GM23338 (cell line): Measurements from ENCODE around the gene HSPBAP1. TPM values are rescaled to one million over a fixed set of nuclear protein-coding genes. Genes with fewer than 3 reads are reported as not detected.

ENCODE experiments used
- ATAC-seq: fragments of 200-7000 bp; cut with Tn5 transposase; 3 replicates; pipeline ENCODE4 v1.9.1; 2020
- DNase-seq: peaks from one replicate; pipeline ENCODE4 v3.0.0-alpha.2; 2015; ENCODE audit warnings: low spot score
- H2AFZ ChIP-seq: fragments of 200-600 bp; sonication (generic); 2 replicates; pipeline ENCODE4 v1.8.0; 2016; ENCODE audit warnings: antibody characterized with exemption, mild to moderate bottlenecking, moderate library complexity
- H3F3A ChIP-seq: fragments of 200-600 bp; sonication (generic); replicated peaks from 2 replicates; pipeline ENCODE4 v1.8.0; 2017; ENCODE audit warnings: antibody characterized with exemption, mixed run types, low read depth
- H3K27ac ChIP-seq: fragments of 200-600 bp; sonication (generic); 2 replicates; pipeline ENCODE4 v1.6.1; 2016; ENCODE audit warnings: low read depth
- H3K27me3 ChIP-seq: fragments of 200-600 bp; sonication (generic); 2 replicates; pipeline ENCODE4 v1.8.0; 2016; ENCODE audit warnings: mild to moderate bottlenecking, mixed run types, moderate library complexity; ENCODE audit not compliant: insufficient read depth
- H3K36me3 ChIP-seq: fragments of 200-600 bp; sonication (generic); 2 replicates; pipeline ENCODE4 v1.8.0; 2016; ENCODE audit warnings: mild to moderate bottlenecking; ENCODE audit not compliant: insufficient read depth
- H3K4me1 ChIP-seq: fragments of 200-600 bp; sonication (generic); 2 replicates; pipeline ENCODE4 v1.8.0; 2016; ENCODE audit warnings: mild to moderate bottlenecking, moderate library complexity; ENCODE audit not compliant: insufficient read depth
- H3K4me2 ChIP-seq: fragments of 200-600 bp; sonication (generic); 2 replicates; pipeline ENCODE4 v1.7.1; 2017; ENCODE audit warnings: mixed run types
- H3K4me3 ChIP-seq: fragments of 200-600 bp; sonication (generic); 2 replicates; pipeline ENCODE4 v1.6.1; 2016; ENCODE audit warnings: mixed run types
- H3K79me2 ChIP-seq: fragments of 200-600 bp; sonication (generic); replicated peaks from 2 replicates; pipeline ENCODE4 v1.8.0; 2017; ENCODE audit warnings: mild to moderate bottlenecking; ENCODE audit not compliant: insufficient read depth
- H3K9me2 ChIP-seq: fragments of 200-600 bp; sonication (generic); 2 replicates; pipeline ENCODE4 v1.8.0; 2017; ENCODE audit not compliant: insufficient read depth
- H4K20me1 ChIP-seq: fragments of 200-600 bp; sonication (generic); replicated peaks from 2 replicates; pipeline ENCODE4 v1.8.0; 2017; ENCODE audit warnings: mild to moderate bottlenecking; ENCODE audit not compliant: insufficient read depth
- H3K27ac Mint-ChIP-seq: 2 replicates; pipeline ENCODE4 v1.8.0; 2020; ENCODE audit warnings: inconsistent platforms, mild to moderate bottlenecking, moderate library complexity, mixed read lengths
- H3K27me3 Mint-ChIP-seq: 3 replicates; pipeline ENCODE4 v1.8.0; 2022; ENCODE audit warnings: low read depth, mild to moderate bottlenecking, moderate library complexity, mixed read lengths, inconsistent platforms; ENCODE audit not compliant: insufficient read depth, poor library complexity
- H3K36me3 Mint-ChIP-seq: 3 replicates; pipeline ENCODE4 v1.8.0; 2021; ENCODE audit warnings: low read depth, mild to moderate bottlenecking, inconsistent platforms, moderate library complexity, mixed read lengths
- H3K4me1 Mint-ChIP-seq: 3 replicates; pipeline ENCODE4 v1.8.0; 2020; ENCODE audit warnings: mild to moderate bottlenecking, inconsistent platforms, mixed read lengths
- H3K4me3 Mint-ChIP-seq: 3 replicates; pipeline ENCODE4 v1.8.0; 2021; ENCODE audit warnings: moderate library complexity, mild to moderate bottlenecking, inconsistent platforms, mixed read lengths
- H3K9me3 Mint-ChIP-seq: 3 replicates; pipeline ENCODE4 v1.8.0; 2020; ENCODE audit warnings: moderate library complexity, mild to moderate bottlenecking, inconsistent platforms, mixed read lengths
- CREB1 ChIP-seq: fragments of 250-450 bp; sonication (Bioruptor Pico); IDR thresholded peaks from 2 replicates; pipeline ENCODE4 v1.5.0; 2020; ENCODE audit warnings: low read depth, mild to moderate bottlenecking, moderate library complexity
- EZH2 ChIP-seq: fragments of 200-600 bp; sonication (generic); IDR thresholded peaks from one replicate; pipeline ENCODE4 v1.8.0; 2017; ENCODE audit warnings: antibody characterized with exemption, mild to moderate bottlenecking, low read depth; ENCODE audit not compliant: unreplicated experiment
- EZH2phosphoT487 ChIP-seq: fragments of 200-600 bp; sonication (generic); IDR thresholded peaks from one replicate; pipeline ENCODE4 v1.8.1; 2018; ENCODE audit warnings: antibody characterized with exemption; ENCODE audit not compliant: unreplicated experiment
- JUNB ChIP-seq: IDR thresholded peaks from one replicate; pipeline ENCODE4 v1.6.1; 2016; ENCODE audit warnings: antibody characterized with exemption; ENCODE audit not compliant: unreplicated experiment
- NANOG ChIP-seq: IDR thresholded peaks from 2 replicates; pipeline ENCODE4 v1.6.1; 2016; ENCODE audit warnings: antibody characterized with exemption, borderline replicate concordance
- POLR2AphosphoS5 ChIP-seq: IDR thresholded peaks from 2 replicates; pipeline ENCODE4 v1.6.1; 2016; ENCODE audit warnings: antibody characterized with exemption, low read depth
- STAT1 ChIP-seq: IDR thresholded peaks from one replicate; pipeline ENCODE4 v1.6.1; 2016; ENCODE audit warnings: antibody characterized with exemption; ENCODE audit not compliant: unreplicated experiment
- ZNF114 ChIP-seq: fragments of 250-450 bp; sonication (Bioruptor Pico); IDR thresholded peaks from 2 replicates; pipeline ENCODE4 v1.5.0; 2020; ENCODE audit warnings: mild to moderate bottlenecking, moderate library complexity
- ZNF331 ChIP-seq: fragments of 250-450 bp; sonication (Bioruptor Pico); IDR thresholded peaks from 2 replicates; pipeline ENCODE4 v1.5.0; 2020; ENCODE audit warnings: low read depth, mild to moderate bottlenecking, moderate library complexity
- polyA plus RNA-seq: library from polyadenylated mRNA; unstranded; fragments of >200 nt; fragmentation: Nextera tagmentation; extraction: Ambion mirVana; gene quantifications from 2 replicates; pipeline ENCODE4 v1.2.1, GENCODE V29; 2016
- total RNA-seq: library from RNA; depleted of rRNA; stranded (reverse); fragments of >200 nt; shearing (Covaris generic); gene quantifications from 2 replicates; pipeline ENCODE4 v1.2.3, GENCODE V29; 2014
- TF ChIP-seq, protein P1 (sequence below), 2 experiments: fragments of 200-600 bp in 1 of 2; sonication (generic) in 1 of 2; conservative IDR thresholded peaks; 2 replicates each; pipeline versions ENCODE4 v1.5.1 to v1.6.1; 2016 to 2017; ENCODE audit warnings: antibody characterized with exemption in 2 of 2, low read depth in 2 of 2, mild to moderate bottlenecking in 2 of 2, moderate library complexity in 1 of 2
- TF ChIP-seq, protein P2 (sequence below): IDR thresholded peaks from 2 replicates; pipeline ENCODE4 v1.6.1; 2016; ENCODE audit warnings: antibody characterized with exemption
- TF ChIP-seq, protein P3 (sequence below): fragments of 250-450 bp; sonication (Bioruptor Pico); IDR thresholded peaks from 2 replicates; pipeline ENCODE4 v1.5.0; 2020; ENCODE audit warnings: mild to moderate bottlenecking, moderate library complexity
- TF ChIP-seq, protein P4 (sequence below): IDR thresholded peaks from one replicate; pipeline ENCODE4 v1.6.1; 2018; ENCODE audit warnings: antibody characterized with exemption; ENCODE audit not compliant: unreplicated experiment

HSPBAP1 gene
- total and polyA plus RNA-seq, 2 experiments from 2014 or later = 8.0 to 11.7 TPM

DNA sequence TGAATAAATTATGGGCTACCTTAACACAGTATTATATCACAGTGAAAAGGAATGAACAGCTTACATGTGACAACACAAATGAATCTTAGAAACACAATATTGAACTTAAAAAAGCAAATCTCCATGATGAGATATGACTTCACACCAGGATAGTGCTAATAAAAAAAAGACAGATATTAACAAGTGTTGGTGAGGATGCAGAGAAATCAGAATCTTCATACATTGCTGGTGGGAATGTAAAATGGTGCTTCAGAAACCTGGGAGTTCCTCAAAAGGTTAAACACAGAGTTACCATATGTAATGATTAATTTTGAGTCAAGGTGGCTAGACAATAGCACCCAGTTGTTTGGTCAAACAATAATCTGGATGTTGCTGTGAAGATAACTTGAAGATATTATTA, 51.4 kb downstream of the HSPBAP1 start:
- ATAC-seq (no peak), DNase-seq (no peak)
- no peak for TF ChIP-seq NANOG
- no peak for TF ChIP-seq POLR2AphosphoS5
- no peak for TF ChIP-seq ZNF114
- TF ChIP-seq, protein P1, sequence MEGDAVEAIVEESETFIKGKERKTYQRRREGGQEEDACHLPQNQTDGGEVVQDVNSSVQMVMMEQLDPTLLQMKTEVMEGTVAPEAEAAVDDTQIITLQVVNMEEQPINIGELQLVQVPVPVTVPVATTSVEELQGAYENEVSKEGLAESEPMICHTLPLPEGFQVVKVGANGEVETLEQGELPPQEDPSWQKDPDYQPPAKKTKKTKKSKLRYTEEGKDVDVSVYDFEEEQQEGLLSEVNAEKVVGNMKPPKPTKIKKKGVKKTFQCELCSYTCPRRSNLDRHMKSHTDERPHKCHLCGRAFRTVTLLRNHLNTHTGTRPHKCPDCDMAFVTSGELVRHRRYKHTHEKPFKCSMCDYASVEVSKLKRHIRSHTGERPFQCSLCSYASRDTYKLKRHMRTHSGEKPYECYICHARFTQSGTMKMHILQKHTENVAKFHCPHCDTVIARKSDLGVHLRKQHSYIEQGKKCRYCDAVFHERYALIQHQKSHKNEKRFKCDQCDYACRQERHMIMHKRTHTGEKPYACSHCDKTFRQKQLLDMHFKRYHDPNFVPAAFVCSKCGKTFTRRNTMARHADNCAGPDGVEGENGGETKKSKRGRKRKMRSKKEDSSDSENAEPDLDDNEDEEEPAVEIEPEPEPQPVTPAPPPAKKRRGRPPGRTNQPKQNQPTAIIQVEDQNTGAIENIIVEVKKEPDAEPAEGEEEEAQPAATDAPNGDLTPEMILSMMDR (conservative IDR thresholded peaks at IDR 0.05; ENCODE audit: low read depth in 2 of 2) = no peak
- no peak for TF ChIP-seq CREB1 (CRISPR knock-in tag)
- no peak for TF ChIP-seq STAT1
- no peak for TF ChIP-seq JUNB
- TF ChIP-seq ZNF331 = no peak
- TF ChIP-seq, protein P2, sequence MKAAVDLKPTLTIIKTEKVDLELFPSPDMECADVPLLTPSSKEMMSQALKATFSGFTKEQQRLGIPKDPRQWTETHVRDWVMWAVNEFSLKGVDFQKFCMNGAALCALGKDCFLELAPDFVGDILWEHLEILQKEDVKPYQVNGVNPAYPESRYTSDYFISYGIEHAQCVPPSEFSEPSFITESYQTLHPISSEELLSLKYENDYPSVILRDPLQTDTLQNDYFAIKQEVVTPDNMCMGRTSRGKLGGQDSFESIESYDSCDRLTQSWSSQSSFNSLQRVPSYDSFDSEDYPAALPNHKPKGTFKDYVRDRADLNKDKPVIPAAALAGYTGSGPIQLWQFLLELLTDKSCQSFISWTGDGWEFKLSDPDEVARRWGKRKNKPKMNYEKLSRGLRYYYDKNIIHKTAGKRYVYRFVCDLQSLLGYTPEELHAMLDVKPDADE = no peak
- TF ChIP-seq, protein P3, sequence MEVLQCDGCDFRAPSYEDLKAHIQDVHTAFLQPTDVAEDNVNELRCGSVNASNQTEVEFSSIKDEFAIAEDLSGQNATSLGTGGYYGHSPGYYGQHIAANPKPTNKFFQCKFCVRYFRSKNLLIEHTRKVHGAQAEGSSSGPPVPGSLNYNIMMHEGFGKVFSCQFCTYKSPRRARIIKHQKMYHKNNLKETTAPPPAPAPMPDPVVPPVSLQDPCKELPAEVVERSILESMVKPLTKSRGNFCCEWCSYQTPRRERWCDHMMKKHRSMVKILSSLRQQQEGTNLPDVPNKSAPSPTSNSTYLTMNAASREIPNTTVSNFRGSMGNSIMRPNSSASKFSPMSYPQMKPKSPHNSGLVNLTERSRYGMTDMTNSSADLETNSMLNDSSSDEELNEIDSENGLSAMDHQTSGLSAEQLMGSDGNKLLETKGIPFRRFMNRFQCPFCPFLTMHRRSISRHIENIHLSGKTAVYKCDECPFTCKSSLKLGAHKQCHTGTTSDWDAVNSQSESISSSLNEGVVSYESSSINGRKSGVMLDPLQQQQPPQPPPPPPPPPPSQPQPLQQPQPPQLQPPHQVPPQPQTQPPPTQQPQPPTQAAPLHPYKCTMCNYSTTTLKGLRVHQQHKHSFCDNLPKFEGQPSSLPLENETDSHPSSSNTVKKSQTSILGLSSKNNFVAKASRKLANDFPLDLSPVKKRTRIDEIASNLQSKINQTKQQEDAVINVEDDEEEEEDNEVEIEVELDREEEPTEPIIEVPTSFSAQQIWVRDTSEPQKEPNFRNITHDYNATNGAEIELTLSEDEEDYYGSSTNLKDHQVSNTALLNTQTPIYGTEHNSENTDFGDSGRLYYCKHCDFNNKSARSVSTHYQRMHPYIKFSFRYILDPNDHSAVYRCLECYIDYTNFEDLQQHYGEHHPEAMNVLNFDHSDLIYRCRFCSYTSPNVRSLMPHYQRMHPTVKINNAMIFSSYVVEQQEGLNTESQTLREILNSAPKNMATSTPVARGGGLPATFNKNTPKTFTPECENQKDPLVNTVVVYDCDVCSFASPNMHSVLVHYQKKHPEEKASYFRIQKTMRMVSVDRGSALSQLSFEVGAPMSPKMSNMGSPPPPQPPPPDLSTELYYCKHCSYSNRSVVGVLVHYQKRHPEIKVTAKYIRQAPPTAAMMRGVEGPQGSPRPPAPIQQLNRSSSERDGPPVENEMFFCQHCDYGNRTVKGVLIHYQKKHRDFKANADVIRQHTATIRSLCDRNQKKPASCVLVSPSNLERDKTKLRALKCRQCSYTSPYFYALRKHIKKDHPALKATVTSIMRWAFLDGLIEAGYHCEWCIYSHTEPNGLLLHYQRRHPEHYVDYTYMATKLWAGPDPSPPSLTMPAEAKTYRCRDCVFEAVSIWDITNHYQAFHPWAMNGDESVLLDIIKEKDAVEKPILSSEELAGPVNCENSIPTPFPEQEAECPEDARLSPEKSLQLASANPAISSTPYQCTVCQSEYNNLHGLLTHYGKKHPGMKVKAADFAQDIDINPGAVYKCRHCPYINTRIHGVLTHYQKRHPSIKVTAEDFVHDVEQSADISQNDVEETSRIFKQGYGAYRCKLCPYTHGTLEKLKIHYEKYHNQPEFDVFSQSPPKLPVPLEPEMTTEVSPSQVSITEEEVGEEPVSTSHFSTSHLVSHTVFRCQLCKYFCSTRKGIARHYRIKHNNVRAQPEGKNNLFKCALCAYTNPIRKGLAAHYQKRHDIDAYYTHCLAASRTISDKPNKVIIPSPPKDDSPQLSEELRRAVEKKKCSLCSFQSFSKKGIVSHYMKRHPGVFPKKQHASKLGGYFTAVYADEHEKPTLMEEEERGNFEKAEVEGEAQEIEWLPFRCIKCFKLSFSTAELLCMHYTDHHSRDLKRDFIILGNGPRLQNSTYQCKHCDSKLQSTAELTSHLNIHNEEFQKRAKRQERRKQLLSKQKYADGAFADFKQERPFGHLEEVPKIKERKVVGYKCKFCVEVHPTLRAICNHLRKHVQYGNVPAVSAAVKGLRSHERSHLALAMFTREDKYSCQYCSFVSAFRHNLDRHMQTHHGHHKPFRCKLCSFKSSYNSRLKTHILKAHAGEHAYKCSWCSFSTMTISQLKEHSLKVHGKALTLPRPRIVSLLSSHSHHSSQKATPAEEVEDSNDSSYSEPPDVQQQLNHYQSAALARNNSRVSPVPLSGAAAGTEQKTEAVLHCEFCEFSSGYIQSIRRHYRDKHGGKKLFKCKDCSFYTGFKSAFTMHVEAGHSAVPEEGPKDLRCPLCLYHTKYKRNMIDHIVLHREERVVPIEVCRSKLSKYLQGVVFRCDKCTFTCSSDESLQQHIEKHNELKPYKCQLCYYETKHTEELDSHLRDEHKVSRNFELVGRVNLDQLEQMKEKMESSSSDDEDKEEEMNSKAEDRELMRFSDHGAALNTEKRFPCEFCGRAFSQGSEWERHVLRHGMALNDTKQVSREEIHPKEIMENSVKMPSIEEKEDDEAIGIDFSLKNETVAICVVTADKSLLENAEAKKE (CRISPR knock-in tag) = no peak
- TF ChIP-seq, protein P4, sequence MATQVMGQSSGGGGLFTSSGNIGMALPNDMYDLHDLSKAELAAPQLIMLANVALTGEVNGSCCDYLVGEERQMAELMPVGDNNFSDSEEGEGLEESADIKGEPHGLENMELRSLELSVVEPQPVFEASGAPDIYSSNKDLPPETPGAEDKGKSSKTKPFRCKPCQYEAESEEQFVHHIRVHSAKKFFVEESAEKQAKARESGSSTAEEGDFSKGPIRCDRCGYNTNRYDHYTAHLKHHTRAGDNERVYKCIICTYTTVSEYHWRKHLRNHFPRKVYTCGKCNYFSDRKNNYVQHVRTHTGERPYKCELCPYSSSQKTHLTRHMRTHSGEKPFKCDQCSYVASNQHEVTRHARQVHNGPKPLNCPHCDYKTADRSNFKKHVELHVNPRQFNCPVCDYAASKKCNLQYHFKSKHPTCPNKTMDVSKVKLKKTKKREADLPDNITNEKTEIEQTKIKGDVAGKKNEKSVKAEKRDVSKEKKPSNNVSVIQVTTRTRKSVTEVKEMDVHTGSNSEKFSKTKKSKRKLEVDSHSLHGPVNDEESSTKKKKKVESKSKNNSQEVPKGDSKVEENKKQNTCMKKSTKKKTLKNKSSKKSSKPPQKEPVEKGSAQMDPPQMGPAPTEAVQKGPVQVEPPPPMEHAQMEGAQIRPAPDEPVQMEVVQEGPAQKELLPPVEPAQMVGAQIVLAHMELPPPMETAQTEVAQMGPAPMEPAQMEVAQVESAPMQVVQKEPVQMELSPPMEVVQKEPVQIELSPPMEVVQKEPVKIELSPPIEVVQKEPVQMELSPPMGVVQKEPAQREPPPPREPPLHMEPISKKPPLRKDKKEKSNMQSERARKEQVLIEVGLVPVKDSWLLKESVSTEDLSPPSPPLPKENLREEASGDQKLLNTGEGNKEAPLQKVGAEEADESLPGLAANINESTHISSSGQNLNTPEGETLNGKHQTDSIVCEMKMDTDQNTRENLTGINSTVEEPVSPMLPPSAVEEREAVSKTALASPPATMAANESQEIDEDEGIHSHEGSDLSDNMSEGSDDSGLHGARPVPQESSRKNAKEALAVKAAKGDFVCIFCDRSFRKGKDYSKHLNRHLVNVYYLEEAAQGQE = no peak
- no peak for TF ChIP-seq EZH2
- no peak for TF ChIP-seq EZH2phosphoT487
- Histone ChIP-seq H3K4me3 (no peak overlapping the region), H2AFZ (no peak overlapping the region), H3K9me2 (no peaks in the 10 kb centered on the region), H3F3A (no peaks in the 10 kb centered on the region), H3K4me2 (no peak overlapping the region), H3K79me2 (no peaks in the 10 kb centered on the region), H3K4me1 (peaks cover 8% of the 10 kb centered on the region; the same call in 1 of the 2 replicates), H3K36me3 (no peaks in the 10 kb centered on the region; the same call in 1 of the 2 replicates), H3K27ac (no peak overlapping the region), H4K20me1 (no peaks in the 10 kb centered on the region), H3K27me3 (no peaks in the 10 kb centered on the region)
- Mint-ChIP-seq H3K4me1 (peaks cover 10% of the 10 kb centered on the region; the same call in 2 of the 3 replicates), H3K4me3 (no peak overlapping the region), H3K27me3 (no peaks in the 10 kb centered on the region), H3K36me3 (peaks cover 61% of the 10 kb centered on the region), H3K9me3 (peaks cover 17% of the 10 kb centered on the region), H3K27ac (no peak overlapping the region)
